A549 treated with GW870086 at 1 μM for 4 hours (cell line): ENCODE results near the gene FCRL4. TPM values are rescaled to one million over a fixed set of nuclear protein-coding genes. Genes with fewer than 3 reads are reported as not detected.

Experiments used
- total RNA-seq: library from RNA; stranded (reverse); fragments of 200-300 nt; extraction: Qiagen RNA extraction; gene quantifications from 5 replicates; pipeline ENCODE4 v1.2.3, GENCODE V29; 2022; ENCODE audit warnings: low read depth

The FCRL4 gene
- not detected in 5 replicates for total RNA-seq

GRCh38 chr1:157597959-157598667, at the start of gene FCRL4:
Gene FCRL4, minus strand, starts transcription at chr1:157598085. Its CDS starts 141 bp downstream, at chr1:157597944.

DNA sequence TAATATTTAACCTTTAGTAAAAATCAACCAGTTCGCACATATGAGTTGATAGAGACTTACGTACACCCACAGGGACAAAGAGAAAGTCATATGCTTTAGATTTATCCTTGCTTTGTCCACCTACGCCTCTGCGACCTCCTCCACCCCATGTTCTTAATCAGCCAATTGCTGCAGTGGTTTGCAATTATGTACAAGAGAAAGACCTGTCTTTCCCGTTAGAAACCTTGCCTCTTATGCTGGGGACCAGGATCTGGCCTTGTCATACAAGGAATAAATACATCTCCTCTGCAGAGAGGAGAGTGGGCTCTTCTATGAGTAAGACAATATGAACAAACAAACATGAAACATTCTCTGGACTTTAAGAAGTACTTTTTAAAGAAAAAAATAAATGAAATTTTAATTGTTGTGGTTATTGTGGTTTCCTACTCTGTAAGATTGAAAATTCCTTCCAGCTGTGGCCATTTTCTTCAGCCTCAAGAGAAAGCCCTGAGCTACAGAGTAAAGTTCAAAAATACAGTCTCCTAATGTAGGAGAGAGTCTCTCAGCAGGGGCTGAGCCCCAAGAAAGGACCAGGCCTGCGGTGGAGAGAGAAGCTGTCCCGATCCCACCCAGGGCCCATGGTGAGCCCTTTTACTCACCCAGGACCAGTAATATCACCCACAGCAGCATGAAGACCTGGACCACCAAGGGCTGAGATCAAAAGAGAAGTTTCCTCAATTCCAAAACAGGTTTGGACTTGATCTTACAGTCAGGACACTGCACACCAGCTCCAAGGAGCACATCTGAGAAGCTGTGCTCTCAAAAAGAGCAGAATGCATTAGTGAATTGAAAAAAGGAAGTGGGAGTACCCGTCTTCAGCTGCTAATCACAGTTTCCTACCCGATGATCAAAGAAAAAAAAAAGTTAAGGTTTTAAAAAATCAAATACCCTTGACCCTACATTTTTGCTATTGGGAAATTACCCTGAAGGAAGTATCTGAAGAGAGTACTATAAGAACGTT, 45.9 kb downstream of the FCRL4 start, which contains the start of gene FCRL5:
FCRL5 (minus strand) TSS at position 822 of the 1,000 bp plus-strand sequence; CDS start at position 669, 153 bp downstream.

Other genes starting within 250 kb of the FCRL4 start
- not detected in 5 replicates for gene FCRL5, start 45.6 kb downstream of the FCRL4 start, total RNA-seq
- gene FCRL3, start 102.7 kb upstream of the FCRL4 start, total RNA-seq = 0.02 TPM in 1 of 5 replicates, not detected in the others
- not detected in 5 replicates for gene FCRL2, start 179.0 kb upstream of the FCRL4 start, total RNA-seq
- not detected in 5 replicates for gene FCRL1, start 222.0 kb upstream of the FCRL4 start, total RNA-seq
- gene CD5L, start 243.7 kb upstream of the FCRL4 start, total RNA-seq = not detected in 5 replicates